Kasumi-1 (cell line): Measurements from ENCODE around the gene FCSK.
A peak's percentile ranks its signal among the peaks of the same experiment; 100 is the strongest.
"Not testable (repeated sequence)": the region's sequence is repeated elsewhere in the genome, so short reads cannot be mapped to it uniquely, and the experiment has no call there.

Source experiments
- DNase-seq, 2 experiments: peaks; one replicate each; lab custom pipeline; 2025; lab: John Stamatoyannopoulos, UW

The FCSK gene

DNA sequence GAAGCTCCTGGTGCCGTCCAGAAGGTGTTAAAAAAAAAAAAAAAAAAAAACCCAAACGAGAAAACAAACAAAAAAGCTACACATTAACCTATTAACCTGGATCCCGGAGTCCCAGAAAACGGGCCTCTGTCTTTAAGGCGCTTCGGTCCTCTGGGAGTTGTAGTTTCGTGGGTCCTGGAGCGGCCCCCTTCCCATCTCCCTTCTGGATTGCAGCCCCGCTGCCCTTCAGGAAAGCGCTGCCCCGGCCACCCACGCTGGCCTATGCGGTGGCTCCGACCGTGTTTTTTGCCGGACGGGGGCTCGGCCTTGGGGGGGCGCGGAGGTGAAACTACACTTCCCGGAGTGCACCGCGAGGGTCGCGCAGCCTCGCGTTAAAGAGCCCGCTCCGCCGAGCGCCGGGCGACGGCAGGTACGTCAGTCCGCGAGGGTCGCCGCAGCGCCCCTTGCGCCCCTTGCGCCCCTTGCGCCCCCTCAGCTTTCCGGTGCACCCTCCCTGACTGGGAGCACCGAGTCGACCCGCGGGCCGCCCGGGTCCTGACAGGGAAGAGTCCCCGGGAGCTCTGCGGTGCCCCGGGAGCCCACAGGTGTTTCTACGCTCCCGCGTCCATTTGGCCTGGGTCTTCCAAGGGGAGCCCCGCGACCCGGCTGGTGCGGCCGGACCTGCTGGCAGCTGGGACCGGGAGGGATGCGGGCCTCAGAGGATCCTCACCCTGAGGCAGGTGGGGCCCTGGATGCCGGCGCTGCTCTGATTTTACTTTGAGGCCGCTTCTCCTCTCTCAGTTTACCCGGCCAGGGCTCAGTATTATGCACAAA is at the start of gene FCSK:
FCSK (plus strand) TSS at position 374 of the 813 bp plus-strand sequence. CDS start 8,596 bp downstream, outside the sequence.
- DNase-seq: peak; percentile 67 to 79

DNA sequence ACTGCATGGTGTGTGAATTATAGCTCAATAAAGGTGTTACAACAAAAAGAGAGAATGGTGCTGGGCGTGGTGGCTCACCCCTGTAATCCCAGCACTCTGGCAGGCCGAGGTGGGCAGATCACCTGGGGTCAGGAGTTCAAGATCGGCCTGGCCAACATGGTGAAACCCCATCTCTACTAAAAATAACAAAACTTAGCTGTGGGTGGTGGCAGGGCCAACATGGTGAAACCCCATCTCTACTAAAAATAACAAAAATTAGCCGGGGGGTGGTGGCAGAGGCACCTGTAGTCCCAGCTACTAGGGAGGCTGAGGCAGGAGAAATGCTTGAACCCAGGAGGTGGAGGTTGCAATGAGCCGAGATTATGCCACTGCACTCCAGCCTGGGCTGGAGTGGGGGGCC is 48.3 kb upstream of the FCSK start:
- DNase-seq: not testable (repeated sequence)

DNA sequence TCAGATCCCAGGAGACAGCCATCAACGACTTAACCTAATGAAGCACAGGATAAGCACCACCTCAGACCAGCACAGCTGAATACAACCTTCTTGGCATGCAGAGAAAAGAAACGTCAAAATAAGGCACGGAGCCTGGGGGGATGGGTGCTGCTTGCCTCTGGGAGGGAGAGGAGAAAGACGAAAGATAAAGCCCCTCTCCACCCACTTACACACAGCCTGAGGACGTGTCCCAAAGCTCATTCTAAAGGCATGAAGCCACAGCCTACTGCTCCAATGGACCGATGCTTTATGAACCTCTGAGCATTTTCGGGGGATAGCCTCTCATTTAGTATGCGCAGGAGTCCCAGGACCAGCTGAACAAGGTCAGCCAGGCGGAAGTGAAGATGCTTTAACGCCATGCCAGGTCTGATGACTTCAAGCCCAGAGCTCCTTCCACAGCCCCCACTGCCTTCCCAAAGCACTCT is 46.6 kb upstream of the FCSK start:
- no peak for DNase-seq

DNA sequence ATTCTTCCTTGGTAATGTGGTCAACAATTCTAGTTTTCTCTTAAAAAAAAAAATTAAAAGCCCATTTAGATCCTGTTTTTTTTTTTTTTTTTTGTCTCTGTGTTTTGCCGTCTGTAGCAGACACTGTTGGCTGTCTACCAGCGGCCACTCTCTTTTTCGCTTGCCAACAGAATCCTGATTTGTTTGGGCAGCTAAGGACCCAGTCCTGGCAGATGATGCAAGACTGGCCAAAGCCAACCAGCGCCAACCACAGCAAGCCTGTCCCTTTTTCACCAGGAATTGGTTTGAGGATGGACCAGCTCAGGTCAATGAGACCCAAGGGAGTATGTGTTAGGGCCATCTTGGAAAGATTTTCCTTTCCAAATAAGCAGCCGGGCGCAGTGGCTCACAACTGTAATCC is 43.7 kb upstream of the FCSK start:
- DNase-seq: no peak

DNA sequence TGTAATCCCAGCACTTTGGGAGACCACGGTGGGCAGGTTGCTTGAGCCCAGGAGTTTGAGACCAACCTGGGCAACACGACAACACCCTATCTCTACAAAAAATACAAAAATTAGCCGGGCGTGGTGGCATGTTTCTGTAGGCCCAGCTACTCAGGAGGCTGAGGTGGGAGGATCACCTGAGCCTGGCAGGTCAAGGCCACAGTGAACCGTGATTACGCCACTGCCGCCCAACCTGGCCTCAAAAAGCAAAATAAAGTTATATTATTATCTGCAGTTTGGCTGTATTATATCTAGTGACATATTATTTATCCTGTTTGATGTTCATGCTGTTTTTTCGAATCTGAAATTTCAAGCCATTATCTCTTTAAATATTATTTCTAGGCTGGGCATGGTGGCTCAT is 42.0 kb upstream of the FCSK start:
- no peak for DNase-seq

DNA sequence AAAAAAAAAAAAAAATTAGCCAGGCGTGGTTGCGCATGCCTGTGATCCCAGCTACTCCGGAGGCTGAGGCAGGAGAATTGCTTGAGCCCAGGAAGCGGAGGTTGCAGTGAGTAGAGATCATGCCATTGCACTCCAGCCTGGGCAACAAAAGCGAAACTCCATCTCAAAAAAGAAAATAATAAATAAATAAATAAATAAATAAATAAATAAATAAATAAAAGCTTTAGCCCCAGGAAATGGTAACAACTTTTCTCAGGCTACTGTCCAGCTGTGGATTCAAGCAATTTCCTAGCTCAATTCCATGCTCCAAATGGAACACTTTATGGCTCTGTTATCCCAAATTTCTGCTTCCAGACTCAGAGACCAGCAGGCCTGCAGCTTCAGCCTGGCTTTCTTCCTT is 40.8 kb upstream of the FCSK start:
- not testable (repeated sequence) for DNase-seq

DNA sequence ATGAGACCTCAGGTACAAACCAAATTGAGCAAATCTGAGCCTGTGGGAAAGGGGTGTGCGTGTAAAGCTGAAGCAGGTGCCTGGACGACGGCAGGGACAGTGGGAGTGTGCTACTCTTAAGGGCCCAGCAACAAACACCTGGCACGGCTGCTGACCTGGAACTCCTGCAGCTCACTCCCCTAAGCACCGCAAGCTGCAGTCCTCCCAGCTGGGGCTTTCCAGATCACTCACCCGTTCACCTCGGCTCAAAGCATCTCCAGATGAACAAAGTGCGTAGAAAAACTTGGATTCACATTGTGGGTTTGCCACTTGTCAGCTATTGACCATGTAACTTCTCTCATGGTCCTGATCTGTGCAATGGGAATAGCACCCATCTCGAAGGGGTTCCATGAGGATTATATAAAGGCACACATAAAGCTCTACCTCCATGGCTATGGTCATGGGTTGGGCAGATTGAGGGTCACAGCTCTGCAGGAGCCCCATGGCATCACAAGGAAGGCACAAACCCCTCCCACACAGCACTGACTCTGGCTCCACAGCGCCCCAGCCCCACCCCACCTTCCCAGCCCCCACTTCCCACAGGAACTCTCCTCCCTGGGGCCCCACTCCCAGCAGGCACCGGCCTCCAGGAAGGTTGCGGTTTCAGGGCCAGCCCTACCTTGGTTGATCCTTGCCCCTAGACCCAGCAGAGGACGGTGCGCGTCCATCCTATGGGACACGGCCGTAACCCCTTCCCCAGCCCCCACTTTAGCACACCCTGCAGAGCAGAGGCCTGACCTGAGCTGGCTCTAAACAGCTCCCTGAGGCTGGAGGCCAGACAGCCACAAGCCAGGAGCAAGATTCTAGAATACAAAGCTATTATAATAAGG is 37.4 kb upstream of the FCSK start:
- DNase-seq: no peak

DNA sequence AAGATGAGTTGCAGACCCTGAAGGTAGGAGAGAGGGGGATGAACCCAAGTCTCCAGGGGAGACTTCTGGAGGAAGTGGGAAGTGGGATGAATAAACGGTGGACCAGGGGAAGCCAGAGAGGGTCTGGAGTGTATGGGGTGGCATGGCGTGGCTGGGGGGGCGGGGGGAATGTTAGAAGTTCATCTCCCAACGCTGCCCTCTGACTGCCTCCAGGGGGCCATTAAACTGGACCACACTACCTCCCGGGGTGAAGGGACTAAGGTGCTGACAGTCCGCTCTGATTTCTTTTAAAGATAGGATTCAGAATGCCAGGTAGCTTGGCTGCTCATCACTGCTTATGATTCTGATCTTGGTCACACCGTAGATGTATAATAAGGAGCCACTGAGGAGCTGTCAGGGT is 36.7 kb upstream of the FCSK start:
- DNase-seq: no peak

DNA sequence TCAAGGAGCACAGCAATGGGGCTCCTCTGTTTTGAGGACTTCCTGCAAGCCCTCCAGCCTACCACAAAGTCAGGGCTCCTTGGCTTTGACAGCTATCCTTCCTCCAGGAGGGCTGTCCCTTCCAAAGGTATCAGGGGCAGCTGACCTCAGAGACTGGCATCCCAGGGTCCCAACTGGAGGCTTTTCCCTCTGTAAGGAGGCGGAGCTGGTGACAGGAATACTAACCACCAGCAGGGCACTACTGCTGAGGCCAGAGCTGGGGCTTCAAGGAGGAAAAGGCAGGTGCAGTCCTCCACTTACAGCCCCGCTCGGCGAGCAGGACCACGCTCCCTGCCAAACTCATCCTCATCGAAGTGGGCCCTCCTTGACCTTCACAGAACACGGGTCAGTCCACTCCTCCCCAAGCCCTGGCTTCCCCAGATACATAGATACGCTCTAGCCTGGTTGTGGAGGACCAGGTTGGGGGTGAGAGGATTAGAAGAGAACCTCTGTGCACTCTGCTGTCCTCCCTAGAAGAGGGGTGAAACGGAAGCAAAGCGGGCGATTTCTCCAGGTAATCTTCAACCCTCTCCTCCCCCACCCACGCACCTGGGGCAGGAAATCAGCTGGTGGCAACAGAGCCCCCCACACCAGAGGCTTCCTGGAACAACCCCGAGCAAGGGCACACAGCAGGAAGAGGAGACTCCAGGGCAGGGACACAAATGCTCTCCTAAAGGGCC is 36.0 kb upstream of the FCSK start:
- DNase-seq: no peak

DNA sequence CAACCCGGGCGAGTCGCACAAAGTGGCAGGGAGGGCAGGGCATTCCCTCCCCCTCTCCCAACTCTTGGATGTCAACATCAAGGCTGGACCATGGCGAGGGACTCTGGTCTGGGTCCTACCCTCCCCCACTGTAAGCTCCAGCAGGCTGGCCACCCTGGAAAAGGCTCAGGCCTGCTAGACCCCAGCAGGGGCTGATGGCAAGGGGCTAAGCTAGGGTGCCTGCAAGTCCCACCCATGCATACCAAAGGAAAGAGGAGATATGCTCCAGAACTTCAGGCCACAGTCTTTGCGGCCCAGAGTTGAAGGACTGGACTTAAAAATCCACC is 35.4 kb upstream of the FCSK start:
- no peak for DNase-seq

DNA sequence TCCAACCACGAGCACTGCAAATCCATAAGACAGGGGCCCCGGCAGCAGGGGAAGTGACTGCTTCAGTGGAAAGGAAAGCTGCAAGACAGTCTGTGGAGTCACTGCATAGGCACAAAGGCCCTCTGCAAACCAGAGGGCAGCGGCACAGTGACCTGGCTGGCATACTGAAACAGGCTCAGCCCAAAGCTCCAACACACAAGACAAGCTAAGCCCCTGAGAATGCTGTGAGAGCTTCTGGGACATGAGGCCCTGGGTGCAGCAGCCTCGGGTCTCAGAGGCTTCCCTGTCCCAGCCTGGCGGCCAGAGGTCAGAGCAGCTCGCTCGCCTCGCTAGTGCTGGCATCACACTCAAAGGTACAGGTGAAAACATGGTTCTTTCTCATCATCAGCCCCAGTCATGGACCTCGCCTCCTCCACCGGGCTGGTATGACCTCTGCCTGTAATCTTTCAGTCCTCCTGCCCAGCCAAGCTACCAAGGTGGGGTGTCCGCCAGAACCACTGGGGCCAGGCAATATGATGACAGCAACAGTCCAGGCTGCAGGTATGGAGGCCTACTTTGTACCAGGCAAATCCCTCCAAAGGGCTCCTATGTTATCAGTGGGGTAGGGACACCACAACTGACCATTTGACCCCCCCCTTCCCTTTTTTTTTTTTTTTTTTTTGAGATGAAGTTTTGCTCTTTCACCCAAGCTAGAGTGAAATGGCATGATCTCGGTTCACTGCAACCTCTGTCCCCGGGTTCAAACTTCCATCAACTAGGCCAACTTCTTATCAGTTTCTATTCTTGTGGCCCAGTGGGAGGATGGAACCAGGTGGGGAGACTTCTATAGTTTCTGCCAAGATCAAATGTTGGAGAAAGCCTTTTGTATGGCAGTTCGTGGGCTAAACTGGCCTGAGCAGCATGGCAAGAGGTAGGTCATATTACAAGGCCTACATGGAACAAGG is 34.7 kb upstream of the FCSK start:
- DNase-seq: peak; percentile 28 to 38

DNA sequence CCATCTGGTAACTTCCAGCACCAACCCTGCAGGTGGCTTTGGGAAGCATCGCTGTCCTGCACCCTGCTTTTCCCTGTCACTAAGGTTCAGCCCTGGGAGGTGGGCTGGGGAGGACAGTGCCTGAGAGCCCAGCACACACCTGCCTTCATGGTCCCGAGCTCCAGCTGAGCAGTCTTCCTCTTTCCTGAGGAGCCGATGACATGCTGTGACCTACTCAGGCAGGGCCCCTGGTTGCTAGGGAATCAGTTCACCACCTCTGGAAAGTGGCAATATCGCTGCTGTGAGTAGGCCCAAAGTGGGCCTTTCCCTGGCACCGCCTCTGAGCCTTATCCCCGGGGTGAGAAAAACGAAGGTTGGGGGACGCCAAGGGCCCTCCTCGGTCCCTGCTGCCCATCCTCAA is 33.4 kb upstream of the FCSK start:
- no peak for DNase-seq

DNA sequence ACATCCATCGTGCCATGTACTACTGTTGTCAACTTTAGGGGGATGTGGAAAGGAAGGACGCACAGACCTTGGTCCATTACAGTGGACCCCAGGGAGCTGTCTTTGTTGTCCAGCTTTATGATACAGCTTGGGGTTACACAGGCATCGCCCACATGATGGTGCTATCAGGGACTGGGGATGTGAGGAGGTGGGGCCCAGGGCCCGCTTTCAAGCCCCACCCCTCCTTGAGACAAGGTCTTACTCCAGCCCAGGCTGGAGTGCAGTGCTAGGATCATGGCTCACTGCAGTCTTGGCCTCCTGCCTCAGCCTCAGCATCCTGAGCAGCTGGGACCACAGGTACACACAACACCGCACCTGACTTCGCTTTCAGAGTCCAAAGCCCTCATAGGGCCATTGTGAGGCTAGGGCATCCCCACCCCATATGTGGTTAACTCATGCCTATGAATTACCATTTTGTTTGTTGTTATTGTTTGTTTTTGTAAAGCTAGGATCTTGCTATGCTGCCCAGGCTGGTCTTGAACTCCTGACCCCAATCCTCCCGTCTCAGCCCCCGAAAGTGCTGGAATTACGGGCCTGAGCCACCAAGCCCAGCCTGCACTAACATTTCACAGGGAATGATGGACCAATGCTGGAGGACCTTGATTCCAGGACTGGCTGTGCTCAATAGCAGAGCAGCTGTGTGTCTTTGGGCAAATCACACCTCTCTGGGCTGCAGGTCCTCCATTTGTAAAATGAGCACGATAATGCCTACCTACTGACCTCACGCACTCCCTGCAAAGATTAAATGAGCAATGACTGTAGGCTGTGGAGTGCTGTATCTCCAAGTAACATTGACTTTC is 32.7 kb upstream of the FCSK start:
- DNase-seq: no peak

DNA sequence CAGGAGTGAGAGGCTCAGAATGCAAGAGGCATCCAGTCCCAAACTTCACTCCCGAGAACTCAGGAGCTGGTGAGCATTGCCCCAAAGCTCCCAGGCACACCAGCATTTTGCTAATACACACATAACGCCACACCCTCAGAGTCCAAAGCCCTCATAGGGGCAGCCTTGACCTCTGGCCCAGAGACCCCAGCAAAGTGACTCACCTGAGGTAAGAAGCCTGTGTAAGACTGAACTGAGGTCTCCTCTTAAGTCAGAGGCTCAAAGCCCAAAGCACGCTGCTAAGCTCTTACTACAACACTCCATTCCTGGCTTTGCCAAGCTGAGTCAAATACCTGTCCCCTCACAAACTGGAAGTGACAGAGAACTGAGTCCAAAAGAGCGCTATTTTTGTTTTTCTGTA is 31.9 kb upstream of the FCSK start:
- no peak for DNase-seq

DNA sequence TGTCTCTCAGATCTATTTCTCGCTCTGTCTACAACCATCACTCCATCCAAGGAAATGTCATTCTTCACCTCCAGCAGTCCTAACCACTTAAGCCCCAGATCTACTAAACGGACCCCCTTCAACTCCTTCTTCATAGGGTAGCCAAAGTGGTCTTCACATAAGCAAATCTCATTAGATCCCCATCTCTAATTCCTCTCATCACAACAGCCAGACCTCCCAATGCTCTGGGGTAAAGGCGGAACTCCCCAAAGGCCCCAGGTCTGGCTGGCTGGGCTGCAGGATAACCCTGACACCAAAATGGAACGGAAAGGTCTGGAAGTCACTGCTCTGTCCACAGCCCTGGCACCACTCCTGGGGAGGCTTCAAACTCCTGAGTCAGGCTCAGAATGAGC is 26.6 kb upstream of the FCSK start:
- no peak for DNase-seq

DNA sequence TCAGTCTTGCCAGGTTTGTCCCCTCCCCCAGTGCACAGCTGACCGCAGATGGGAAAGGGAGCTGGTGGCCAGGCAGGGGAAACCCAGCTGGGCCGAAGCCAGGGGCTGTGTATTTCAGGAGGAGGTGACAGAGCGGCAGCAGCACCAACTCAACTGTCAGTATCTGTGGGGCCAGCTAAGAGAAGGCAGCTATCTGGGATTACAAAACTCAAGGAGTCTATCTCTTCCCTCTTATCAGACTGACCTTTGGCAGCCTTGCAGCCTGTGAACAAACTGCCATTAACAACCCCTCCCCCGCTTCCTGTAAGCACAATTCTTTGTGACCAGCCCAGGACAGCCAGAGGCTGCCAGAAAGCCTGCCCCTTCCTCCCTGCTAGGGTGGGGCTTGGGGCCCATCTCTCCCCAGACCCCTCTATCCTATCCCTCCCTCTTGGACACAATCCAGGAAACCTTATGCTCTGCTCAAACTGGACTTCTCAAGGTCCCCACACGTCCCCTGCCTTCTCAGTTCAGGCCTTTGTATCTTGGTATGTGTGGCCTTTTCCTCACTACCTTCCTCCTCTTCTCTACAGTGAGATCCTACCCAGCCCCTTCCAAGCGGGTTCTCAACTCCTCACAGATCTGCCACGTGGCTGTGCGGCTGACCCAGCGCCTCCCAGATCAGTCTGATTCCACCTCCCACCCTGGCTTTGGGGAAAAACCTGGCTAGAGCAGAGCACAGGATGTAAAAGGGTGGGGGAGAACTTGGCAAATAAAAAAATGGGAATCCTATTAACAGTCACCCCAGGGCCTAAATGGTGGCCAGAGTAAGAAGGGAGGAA is 26.0 kb upstream of the FCSK start:
- peak; percentile 96 to 97 for DNase-seq

DNA sequence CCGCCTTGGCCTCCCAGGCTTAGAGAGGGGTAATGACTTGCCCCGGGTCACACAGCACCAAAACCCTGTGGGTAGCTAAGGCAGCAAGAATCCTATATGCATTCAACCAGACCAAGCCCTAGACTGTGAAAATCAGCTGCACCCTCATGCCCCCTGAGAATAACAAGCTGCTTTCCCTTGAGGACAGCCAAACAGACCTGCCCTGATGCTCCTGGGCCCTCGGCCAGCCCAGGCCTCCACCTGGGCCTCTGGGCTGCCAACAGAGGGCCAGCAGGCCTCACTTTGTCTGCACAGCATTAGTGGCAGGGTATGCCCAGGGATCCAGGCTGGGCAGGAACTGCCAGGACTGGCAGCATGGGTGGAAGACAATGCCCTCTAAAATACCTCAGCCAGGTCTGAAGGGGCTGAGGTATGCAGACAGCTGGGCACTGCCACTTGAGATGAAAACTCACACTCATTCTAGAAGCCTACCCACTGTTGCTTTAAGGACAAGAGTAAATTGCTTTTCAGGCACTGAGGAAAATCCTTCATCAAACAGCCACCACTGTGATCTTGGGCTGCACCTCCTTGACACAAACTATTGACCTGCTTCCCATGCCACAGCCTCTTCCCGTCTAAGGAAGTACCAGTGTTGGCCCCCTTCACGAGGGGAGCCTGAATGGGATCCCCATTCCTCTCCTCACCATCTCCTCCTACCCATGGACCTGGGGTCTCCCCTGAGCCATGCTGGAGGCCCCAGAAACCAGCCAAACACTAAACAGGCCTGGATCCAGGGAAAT is 24.3 kb upstream of the FCSK start:
- no peak for DNase-seq

DNA sequence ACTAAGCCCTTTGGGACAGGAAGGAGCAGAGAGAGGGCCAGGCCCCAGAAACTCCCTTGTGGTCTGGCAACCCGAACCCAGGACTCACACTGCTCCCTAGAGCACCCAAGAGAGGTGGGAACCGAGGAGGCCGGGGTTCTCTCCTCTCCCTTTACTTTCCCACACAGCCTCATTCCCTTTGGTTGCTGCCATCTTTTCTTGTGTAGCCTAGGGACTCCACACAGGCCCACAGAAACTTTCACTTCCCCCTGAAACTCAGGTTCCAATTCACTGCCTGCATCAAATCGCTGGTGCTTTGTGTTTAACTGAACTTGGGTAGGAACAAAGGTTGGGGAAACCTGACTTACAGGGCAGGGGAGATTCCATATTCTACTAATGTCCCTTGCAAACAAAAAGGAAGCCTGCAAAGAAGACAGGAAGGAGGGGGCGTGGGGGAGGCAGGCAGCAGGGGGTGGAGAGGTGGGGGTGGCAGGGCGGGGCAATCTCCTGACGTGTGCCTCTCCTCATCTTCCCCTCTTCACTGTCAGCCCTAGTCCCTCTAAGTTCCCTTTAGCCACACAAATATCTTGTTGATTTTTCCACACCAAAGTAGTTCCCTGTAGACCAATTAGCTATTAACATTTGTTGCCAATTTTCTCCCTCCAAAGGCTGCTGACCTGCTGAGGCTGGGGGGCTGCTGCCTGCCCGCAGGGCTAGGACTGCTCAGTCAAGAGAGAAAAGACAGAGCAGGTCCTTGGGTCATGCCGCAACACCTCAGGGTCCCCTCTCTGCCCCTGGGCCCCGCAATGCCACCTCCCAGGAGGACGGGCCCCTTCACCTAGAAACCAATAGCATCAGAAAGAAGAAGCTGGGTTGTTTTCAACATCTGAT is 23.5 kb upstream of the FCSK start:
- peak; percentile 91 to 93 for DNase-seq
